Measurements from ENCODE around the gene ZNF620. TPM values are rescaled to one million over a fixed set of nuclear protein-coding genes. Genes with fewer than 3 reads are reported as not detected.

Gene ZNF620
- total RNA-seq, 2 donors from 2014 or later = 2.6 to 6.9 TPM

DNA sequence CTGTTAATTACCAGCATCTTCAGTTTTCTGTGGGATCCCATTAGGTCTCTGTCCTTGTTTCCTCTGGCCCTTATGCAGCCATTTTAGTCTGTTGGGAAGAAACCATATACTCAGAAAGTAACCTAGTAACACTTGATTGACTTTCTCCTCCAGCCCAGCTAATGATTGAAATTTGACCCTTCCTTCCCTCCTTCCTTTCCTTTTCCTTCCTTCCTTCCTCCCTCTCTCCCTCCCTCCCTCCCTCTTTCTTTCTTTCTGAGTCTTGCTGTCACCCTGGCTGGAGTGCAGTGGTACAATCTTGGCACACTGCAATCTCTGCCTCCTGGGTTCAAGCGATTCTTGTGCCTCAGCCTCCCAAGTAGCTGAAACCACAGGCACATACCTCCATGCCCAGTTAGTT is 5.9 kb upstream of the ZNF620 start:
- H3K4me1 ChIP-seq = peaks cover 5% of the 10 kb centered on the region
- H3K27ac ChIP-seq = no peak overlapping the region
- no peak for TF ChIP-seq POLR2A (IDR thresholded peaks at IDR 0.05)
- TF ChIP-seq, protein P1, sequence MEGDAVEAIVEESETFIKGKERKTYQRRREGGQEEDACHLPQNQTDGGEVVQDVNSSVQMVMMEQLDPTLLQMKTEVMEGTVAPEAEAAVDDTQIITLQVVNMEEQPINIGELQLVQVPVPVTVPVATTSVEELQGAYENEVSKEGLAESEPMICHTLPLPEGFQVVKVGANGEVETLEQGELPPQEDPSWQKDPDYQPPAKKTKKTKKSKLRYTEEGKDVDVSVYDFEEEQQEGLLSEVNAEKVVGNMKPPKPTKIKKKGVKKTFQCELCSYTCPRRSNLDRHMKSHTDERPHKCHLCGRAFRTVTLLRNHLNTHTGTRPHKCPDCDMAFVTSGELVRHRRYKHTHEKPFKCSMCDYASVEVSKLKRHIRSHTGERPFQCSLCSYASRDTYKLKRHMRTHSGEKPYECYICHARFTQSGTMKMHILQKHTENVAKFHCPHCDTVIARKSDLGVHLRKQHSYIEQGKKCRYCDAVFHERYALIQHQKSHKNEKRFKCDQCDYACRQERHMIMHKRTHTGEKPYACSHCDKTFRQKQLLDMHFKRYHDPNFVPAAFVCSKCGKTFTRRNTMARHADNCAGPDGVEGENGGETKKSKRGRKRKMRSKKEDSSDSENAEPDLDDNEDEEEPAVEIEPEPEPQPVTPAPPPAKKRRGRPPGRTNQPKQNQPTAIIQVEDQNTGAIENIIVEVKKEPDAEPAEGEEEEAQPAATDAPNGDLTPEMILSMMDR (IDR thresholded peaks at IDR 0.05) = no peak
- no peak overlapping the region for H3K4me3 ChIP-seq
- no peaks in the 10 kb centered on the region for H3K9me3 ChIP-seq
- intact Hi-C loops (cut with DNase I) = no loop called here
- H3K27me3 ChIP-seq = no peaks in the 10 kb centered on the region
- ATAC-seq (no peak), DNase-seq (no peak)
- no peaks in the 10 kb centered on the region for H3K36me3 ChIP-seq (replicated peaks in 1 of 2; ENCODE audit: insufficient read depth in 1 of 2, low read depth in 2 of 2)
- 95 to 100% methylated on average over 1 of the region's 1 CpG for WGBS, 2 donors

DNA sequence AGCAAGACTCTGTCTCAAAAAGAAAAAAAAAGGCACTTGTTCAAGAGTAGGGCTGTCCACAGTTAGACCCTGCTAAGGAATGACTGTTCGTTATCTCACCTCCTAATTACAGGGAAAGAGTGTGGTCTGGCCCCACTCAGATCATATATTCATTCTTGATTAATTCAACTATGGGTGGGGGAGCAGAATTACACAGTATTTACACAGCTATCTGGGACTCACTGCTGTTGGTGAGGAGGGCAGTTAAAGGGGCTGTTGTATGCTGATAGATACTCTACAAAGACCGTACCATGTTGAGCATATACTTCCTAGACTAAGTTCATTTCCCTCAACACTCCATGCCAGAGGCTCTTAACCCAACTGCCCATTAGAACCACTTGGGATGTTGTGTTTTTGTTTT is 3.8 kb upstream of the ZNF620 start:
- intact Hi-C loops (cut with DNase I) = no loop called here
- no peaks in the 10 kb centered on the region for H3K27me3 ChIP-seq
- no peaks in the 10 kb centered on the region for H3K36me3 ChIP-seq (replicated peaks in 1 of 2; ENCODE audit: insufficient read depth in 1 of 2, low read depth in 2 of 2)
- no peak overlapping the region for H3K4me3 ChIP-seq
- no peak for ATAC-seq
- peaks cover 17% of the 10 kb centered on the region for H3K4me1 ChIP-seq
- H3K27ac ChIP-seq = no peak overlapping the region
- TF ChIP-seq, protein P1 (IDR thresholded peaks at IDR 0.05) = no peak
- no peak for TF ChIP-seq POLR2A (IDR thresholded peaks at IDR 0.05)
- DNase-seq = no peak
- 81 to 93% methylated on average over 2 of the region's 2 CpGs for WGBS, 2 donors
- H3K9me3 ChIP-seq = no peaks in the 10 kb centered on the region

- DNase-seq (peak; percentile 15 to 65 (median 40)), ATAC-seq (peak; percentile 64)
- WGBS, 2 donors = 52 to 54% methylated on average over 5 of the region's 5 CpGs
- Histone ChIP-seq H3K4me3 (peak overlapping the region in 1 of 2 donors; percentile 27), H3K27ac (peak overlapping the region; percentile 77 to 92 (median 87)), H3K4me1 (peaks cover 19% of the 10 kb centered on the region), H3K27me3 (no peaks in the 10 kb centered on the region), H3K9me3 (no peaks in the 10 kb centered on the region), H3K36me3 (replicated peaks in 1 of 2; ENCODE audit: insufficient read depth in 1 of 2, low read depth in 2 of 2) (no peaks in the 10 kb centered on the region)
- TF ChIP-seq, protein P1 (IDR thresholded peaks at IDR 0.05) = no peak
- no peak for TF ChIP-seq POLR2A (IDR thresholded peaks at IDR 0.05)
- intact Hi-C loops (cut with DNase I) = no loop called here
Observed at GRCh38 chr3:40504636-40505430, 1.0 kb upstream of the ZNF620 start.

DNA sequence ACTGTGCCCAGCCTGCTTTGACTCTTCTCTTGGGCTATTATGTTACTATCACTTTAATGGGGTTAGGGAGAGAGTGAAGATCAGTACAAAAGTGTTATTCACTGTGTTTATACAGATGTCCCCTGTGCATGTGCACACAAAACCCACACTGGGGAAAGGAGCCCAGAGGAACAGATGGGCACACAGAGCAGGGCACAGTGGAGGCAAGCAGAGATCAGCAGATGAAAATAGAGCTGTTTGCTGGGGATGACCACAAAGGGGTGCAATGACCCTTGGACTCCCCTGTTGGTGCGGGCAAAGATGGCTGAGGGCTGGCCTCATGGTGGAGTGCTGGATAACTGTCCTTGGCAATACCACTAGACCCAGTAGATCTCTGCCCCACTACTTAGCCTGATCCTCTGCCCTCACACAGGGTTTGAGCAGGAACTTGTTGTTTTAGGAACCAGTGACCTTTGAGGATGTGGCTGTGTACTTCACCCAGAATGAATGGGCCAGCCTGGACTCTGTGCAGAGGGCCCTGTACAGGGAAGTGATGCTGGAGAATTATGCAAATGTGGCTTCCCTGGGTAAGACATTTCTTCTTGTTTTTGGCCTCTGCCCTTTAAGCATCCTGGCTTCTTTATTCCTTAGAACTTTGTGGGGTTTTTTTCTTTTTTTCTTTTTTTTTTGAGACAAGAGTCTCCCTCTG is 5.3 kb downstream of the ZNF620 start:
- H3K9me3 ChIP-seq = no peaks in the 10 kb centered on the region
- DNase-seq = no peak
- WGBS, 2 donors = 100% methylated on average over 1 of the region's 1 CpG
- no peak for ATAC-seq
- H3K27ac ChIP-seq = no peak overlapping the region
- H3K36me3 ChIP-seq (replicated peaks in 1 of 2; ENCODE audit: insufficient read depth in 1 of 2, low read depth in 2 of 2) = peaks cover 0 to 1% of the 10 kb centered on the region in 2 donors
- no peak overlapping the region for H3K4me3 ChIP-seq
- H3K27me3 ChIP-seq = no peaks in the 10 kb centered on the region
- peaks cover 9% of the 10 kb centered on the region for H3K4me1 ChIP-seq
- intact Hi-C loops (cut with DNase I) = no loop called here
- TF ChIP-seq POLR2A (IDR thresholded peaks at IDR 0.05) = no peak
- TF ChIP-seq, protein P1 (IDR thresholded peaks at IDR 0.05) = no peak

Measured in body of pancreas (tissue), 4 donors.